Embryonic facial prominence (tissue), 1 donor: ENCODE measurements around the gene RAPGEF6.
"Not testable (repeated sequence)": the region's sequence is repeated elsewhere in the genome, so short reads cannot be mapped to it uniquely, and the experiment has no call there.

Experiments
- DNase-seq: peaks from one replicate; pipeline ENCODE4 v3.0.0-alpha.2; 2016; ENCODE audit errors: extremely low spot score

RAPGEF6 gene

GRCh38 chr5:131389869-131390265 lies 245.2 kb downstream of the RAPGEF6 start:
- no peak for DNase-seq

- DNase-seq = no peak
These were observed 245.7 kb downstream of the RAPGEF6 start for GRCh38 chr5:131389096-131389868.

- DNase-seq = no peak
These were observed 247.8 kb downstream of the RAPGEF6 start for GRCh38 chr5:131387255-131387654.

GRCh38 chr5:131386779-131387178 lies 248.2 kb downstream of the RAPGEF6 start:
- no peak for DNase-seq

GRCh38 chr5:131386124-131386523 lies 248.9 kb downstream of the RAPGEF6 start:
- DNase-seq = no peak

- DNase-seq = no peak
These were observed 250.3 kb downstream of the RAPGEF6 start for GRCh38 chr5:131384616-131385214.

GRCh38 chr5:131384173-131384572 lies 250.9 kb downstream of the RAPGEF6 start:
- DNase-seq = no peak

GRCh38 chr5:131382407-131383395 lies 252.3 kb downstream of the RAPGEF6 start:
- no peak for DNase-seq

GRCh38 chr5:131381777-131382176 lies 253.3 kb downstream of the RAPGEF6 start:
- DNase-seq = no peak

GRCh38 chr5:131381021-131381420 lies 254.0 kb downstream of the RAPGEF6 start:
- no peak for DNase-seq

GRCh38 chr5:131380238-131380637 lies 254.8 kb downstream of the RAPGEF6 start:
- not testable (repeated sequence) for DNase-seq

- DNase-seq = no peak
These were observed 255.3 kb downstream of the RAPGEF6 start for GRCh38 chr5:131379723-131380122.

- DNase-seq = no peak
These were observed 256.1 kb downstream of the RAPGEF6 start for GRCh38 chr5:131378721-131379541.

GRCh38 chr5:131377785-131378325 lies 257.2 kb downstream of the RAPGEF6 start:
- DNase-seq = no peak

GRCh38 chr5:131377346-131377745 lies 257.7 kb downstream of the RAPGEF6 start:
- no peak for DNase-seq

- DNase-seq = no peak
These were observed 259.7 kb downstream of the RAPGEF6 start for GRCh38 chr5:131375351-131375750.
